ENCODE measurements around the gene PRR35.

The PRR35 gene

DNA sequence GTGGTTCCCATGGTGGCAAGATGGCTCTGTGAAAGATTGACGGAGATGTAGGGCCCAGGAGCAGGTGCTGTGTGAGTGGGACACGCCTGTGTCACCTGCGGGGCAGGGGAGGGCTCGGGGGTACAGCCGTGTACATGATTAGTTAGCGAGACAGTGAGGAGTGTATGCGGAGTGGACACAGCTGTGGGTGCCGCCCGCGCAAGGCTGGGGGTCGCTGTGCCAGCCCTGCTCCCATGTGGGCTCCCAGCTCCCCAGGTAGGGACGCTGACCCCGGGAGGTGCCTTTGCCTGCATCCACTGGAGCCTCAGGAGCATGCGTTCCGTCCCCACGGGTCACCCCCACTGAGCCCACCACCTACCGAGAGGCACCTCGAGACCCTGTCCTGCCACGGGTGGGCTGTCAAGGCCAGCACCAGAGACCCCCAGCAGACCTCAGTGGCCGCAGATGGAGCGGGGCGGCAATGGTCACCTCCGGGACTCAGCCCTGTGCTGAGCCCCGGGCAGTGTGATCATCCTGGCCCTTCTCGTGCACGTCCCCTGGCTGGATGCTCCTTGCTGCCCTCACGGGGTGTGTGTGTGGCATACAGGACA is 25.2 kb upstream of the PRR35 start:
- TF ChIP-seq FOXP2 (optimal IDR thresholded peaks at IDR 0.05; ENCODE audit: borderline replicate concordance, extremely low read depth, extremely low read length, insufficient read depth) = no peak
- TF ChIP-seq SIN3A (IDR thresholded peaks at IDR 0.05; ENCODE audit: borderline replicate concordance, insufficient read depth, low read length) = no peak
- TF ChIP-seq, protein P1, sequence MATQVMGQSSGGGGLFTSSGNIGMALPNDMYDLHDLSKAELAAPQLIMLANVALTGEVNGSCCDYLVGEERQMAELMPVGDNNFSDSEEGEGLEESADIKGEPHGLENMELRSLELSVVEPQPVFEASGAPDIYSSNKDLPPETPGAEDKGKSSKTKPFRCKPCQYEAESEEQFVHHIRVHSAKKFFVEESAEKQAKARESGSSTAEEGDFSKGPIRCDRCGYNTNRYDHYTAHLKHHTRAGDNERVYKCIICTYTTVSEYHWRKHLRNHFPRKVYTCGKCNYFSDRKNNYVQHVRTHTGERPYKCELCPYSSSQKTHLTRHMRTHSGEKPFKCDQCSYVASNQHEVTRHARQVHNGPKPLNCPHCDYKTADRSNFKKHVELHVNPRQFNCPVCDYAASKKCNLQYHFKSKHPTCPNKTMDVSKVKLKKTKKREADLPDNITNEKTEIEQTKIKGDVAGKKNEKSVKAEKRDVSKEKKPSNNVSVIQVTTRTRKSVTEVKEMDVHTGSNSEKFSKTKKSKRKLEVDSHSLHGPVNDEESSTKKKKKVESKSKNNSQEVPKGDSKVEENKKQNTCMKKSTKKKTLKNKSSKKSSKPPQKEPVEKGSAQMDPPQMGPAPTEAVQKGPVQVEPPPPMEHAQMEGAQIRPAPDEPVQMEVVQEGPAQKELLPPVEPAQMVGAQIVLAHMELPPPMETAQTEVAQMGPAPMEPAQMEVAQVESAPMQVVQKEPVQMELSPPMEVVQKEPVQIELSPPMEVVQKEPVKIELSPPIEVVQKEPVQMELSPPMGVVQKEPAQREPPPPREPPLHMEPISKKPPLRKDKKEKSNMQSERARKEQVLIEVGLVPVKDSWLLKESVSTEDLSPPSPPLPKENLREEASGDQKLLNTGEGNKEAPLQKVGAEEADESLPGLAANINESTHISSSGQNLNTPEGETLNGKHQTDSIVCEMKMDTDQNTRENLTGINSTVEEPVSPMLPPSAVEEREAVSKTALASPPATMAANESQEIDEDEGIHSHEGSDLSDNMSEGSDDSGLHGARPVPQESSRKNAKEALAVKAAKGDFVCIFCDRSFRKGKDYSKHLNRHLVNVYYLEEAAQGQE (IDR thresholded peaks at IDR 0.05; ENCODE audit: insufficient read depth in 1 of 2, low read depth in 2 of 2, low read length in 2 of 2) = no peak
- no peak for TF ChIP-seq POLR2AphosphoS5 (IDR thresholded peaks at IDR 0.05; ENCODE audit: low read depth, low read length)
- TF ChIP-seq TAF1 (IDR thresholded peaks at IDR 0.05; ENCODE audit: borderline replicate concordance, insufficient read depth, low read length) = no peak

DNA sequence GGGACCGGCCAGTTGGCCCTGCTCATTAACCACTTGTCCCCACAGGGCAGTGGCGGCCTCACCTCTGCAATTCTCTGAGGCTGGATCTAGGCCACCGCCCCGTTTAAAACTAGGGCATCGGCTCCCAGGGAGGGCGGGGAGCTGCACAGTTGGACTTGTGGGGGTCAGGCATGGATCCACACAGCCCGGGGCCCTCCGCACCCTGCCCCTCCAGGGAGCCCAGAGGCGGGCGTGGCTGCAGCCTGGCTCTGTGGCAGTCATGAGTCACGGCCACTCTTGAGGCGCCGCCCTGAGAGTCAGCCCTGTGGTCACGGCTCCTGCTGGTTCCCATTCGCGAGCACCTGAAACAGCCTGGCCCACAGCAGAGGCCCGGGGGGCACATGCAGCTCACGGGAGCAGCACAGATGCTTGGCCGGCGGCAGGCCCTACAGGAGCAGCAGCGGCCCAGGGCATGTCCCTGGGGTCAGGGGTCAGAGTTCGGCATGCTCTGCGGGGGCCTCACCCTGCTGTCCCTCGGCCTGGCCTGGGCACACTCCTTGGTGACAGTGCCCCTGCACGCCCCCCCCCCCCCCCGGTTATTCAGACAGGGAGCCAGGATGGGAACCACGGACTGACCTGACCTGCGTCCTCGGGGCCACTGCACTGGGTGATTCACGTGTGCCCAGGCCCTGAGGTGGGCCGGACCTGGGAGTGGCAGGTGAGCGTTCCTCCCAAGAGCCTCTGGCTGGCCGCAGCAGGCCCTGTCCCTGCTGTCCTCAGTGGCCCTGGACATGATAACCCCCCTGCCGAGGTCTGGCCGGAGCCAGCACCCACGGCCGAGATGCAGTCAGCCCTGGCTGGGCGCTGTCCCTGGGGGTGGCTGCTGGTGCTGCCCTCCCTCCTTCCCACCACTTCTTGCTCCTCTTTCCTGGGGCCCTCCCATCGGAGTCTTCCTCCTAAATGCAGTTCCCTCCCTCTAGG is 24.5 kb upstream of the PRR35 start:
- TF ChIP-seq, protein P1 (IDR thresholded peaks at IDR 0.05; ENCODE audit: insufficient read depth in 1 of 2, low read depth in 2 of 2, low read length in 2 of 2) = no peak
- no peak for TF ChIP-seq TAF1 (IDR thresholded peaks at IDR 0.05; ENCODE audit: borderline replicate concordance, insufficient read depth, low read length)
- no peak for TF ChIP-seq SIN3A (IDR thresholded peaks at IDR 0.05; ENCODE audit: borderline replicate concordance, insufficient read depth, low read length)
- no peak for TF ChIP-seq POLR2AphosphoS5 (IDR thresholded peaks at IDR 0.05; ENCODE audit: low read depth, low read length)

DNA sequence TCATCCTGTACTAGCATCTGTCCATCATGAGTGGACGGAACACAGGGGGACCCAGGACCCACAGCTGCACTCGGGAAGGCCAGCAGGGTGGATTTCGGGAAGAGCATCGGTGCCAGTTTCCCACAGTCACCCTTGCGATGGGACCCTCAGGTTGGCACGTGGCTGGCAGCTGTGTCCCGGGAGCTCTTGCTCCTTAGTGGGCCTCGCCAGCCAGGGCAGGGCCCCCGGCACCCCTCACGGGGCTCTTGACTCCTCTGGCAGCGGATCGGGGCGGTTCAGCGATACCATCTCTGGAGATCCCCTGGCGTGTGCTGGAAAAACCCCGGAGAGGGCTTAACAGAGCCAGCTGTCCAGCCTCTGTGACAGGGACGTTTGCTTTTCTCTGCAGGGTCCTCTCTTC is 23.4 kb upstream of the PRR35 start:
- TF ChIP-seq TAF1 (IDR thresholded peaks at IDR 0.05; ENCODE audit: borderline replicate concordance, insufficient read depth, low read length) = no peak
- TF ChIP-seq, protein P1 (IDR thresholded peaks at IDR 0.05; ENCODE audit: insufficient read depth in 1 of 2, low read depth in 2 of 2, low read length in 2 of 2) = no peak
- TF ChIP-seq FOXP2 (optimal IDR thresholded peaks at IDR 0.05; ENCODE audit: borderline replicate concordance, extremely low read depth, extremely low read length, insufficient read depth) = no peak
- TF ChIP-seq SIN3A (IDR thresholded peaks at IDR 0.05; ENCODE audit: borderline replicate concordance, insufficient read depth, low read length) = no peak
- no peak for TF ChIP-seq POLR2AphosphoS5 (IDR thresholded peaks at IDR 0.05; ENCODE audit: low read depth, low read length)

DNA sequence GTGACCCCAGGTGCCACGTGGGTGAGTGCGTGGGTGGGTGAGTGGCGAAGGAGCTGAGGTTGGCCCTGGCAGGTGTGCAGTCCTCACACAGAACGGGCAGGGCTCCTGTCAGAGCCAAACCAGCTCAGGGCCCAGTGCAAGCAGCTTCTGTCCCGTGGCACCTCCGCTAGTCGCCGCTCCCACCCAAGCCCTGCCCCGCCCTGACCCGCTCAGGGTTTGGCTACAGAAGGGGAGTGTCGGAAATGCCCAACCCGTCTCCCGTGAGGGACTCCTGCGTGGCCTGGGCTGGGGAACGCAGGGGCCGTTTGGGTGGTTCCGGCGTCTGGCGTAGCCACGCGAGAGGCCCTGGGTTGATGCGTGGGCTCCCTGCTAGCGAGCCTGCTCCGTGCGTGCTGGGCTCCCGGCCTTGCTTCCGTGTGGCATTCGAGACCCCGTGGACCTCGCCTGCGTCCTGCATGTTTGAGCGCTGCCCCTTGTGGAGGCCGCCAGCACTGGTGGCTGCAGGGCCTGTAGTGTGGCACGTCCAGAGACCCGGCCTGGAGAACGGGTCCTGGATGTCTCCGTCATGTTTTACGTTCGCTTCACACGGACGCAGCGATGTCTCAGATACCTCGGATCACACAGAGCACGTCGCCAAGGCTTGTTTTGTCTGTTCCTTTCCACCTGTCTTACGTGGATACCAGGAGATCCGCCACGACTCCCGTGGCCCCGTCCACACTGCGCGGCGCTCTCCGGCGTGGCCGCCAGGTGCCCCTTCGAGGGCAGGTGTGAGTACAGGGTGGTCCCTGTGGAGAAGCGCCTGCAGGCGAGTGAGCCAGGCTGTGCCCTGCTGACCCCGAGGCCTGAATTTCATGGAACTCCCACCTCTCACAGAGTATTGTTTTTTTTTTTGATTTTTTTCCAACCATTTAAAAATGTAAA is 22.5 kb upstream of the PRR35 start:
- TF ChIP-seq FOXP2 (optimal IDR thresholded peaks at IDR 0.05; ENCODE audit: borderline replicate concordance, extremely low read depth, extremely low read length, insufficient read depth) (no peak), POLR2AphosphoS5 (IDR thresholded peaks at IDR 0.05; ENCODE audit: low read depth, low read length) (no peak), SIN3A (IDR thresholded peaks at IDR 0.05; ENCODE audit: borderline replicate concordance, insufficient read depth, low read length) (no peak), TAF1 (IDR thresholded peaks at IDR 0.05; ENCODE audit: borderline replicate concordance, insufficient read depth, low read length) (no peak)
- TF ChIP-seq, protein P1 (IDR thresholded peaks at IDR 0.05; ENCODE audit: insufficient read depth in 1 of 2, low read depth in 2 of 2, low read length in 2 of 2) = no peak
